CD1c-positive myeloid dendritic cell (primary cell): ENCODE results near the gene MBD1.
"Not testable (repeated sequence)": the region's sequence is repeated elsewhere in the genome, so short reads cannot be mapped to it uniquely, and the experiment has no call there.

Source experiments
- DNase-seq: peaks from one replicate; pipeline ENCODE4 v3.0.0-alpha.2; 2016; ENCODE audit errors: extremely low spot score

Gene MBD1, protein sequence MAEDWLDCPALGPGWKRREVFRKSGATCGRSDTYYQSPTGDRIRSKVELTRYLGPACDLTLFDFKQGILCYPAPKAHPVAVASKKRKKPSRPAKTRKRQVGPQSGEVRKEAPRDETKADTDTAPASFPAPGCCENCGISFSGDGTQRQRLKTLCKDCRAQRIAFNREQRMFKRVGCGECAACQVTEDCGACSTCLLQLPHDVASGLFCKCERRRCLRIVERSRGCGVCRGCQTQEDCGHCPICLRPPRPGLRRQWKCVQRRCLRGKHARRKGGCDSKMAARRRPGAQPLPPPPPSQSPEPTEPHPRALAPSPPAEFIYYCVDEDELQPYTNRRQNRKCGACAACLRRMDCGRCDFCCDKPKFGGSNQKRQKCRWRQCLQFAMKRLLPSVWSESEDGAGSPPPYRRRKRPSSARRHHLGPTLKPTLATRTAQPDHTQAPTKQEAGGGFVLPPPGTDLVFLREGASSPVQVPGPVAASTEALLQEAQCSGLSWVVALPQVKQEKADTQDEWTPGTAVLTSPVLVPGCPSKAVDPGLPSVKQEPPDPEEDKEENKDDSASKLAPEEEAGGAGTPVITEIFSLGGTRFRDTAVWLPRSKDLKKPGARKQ

DNA sequence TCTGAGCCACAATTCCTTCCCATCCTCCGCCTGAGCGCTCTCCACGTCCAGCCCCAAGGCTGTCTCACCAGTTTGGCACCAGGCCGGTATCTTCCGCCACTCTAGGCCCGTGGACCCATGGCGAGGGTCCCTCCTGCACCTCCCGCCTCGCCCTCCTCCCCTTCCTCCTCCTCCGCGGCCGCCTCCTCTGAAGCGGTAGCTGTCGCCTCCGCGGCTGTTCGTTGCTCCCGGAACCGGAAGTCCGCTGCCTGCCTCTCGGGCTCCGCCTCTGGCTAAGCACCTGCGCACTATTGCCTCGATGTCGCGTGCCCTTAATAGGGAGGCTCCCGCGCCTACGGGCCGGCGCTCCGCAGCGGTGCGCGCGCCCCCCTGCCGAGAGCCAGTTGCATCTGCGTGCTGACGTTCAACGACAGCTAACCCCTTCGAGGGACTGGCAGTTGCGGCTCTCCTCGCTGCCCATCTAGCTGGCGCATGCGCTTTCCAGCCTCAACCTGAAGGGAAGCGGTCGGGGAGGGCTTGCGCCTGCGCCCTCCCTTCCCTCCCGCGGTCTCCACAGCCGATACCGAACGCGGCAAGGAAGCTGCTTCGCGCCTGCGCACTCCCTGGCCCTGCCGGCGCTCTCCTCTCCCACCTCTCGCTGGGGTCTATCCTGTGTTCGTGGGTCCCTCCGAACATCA is at the start of gene MBD1:
Gene MBD1, minus strand, starts transcription at position 229 of the 677 bp plus-strand sequence. CDS start 1,531 bp downstream, outside the sequence.
- peak; percentile 98 for DNase-seq

DNA sequence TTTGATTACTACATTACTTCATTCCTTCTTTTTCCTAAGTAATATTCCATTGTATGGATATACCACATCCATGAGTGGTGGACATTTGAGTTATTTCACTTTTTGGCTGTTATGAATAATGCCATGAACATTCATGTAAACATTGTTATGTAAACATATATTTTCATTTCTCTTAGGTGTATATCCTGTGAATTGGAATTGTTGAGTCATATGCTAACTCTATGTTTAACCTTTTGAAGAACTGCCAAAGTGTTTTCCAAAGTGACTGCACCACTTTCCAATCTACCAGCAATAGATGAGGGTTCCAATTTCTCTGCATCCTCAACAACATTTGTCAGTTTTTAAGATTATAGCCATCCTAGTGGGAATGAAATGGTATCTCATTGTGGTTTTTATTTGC is 48.9 kb upstream of the MBD1 start:
- no peak for DNase-seq

DNA sequence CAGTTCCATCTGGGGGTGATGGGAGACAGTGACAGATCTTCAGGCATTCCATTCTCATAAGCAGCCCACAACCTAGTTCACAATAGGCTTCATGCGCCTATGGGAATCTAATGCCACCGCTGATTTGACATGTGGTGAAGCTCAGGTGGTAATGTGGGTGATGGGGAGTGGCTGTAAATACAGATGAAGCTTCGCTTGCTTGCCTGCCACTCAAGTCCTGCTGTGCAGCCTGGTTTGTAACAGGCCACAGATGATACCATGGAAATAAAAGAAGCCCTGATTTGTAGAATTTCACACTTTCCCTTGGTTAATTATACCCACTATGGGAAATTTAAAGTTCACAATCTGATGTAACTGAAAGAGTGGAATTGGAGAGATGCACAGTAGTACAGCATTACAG is 46.7 kb upstream of the MBD1 start:
- DNase-seq: no peak

DNA sequence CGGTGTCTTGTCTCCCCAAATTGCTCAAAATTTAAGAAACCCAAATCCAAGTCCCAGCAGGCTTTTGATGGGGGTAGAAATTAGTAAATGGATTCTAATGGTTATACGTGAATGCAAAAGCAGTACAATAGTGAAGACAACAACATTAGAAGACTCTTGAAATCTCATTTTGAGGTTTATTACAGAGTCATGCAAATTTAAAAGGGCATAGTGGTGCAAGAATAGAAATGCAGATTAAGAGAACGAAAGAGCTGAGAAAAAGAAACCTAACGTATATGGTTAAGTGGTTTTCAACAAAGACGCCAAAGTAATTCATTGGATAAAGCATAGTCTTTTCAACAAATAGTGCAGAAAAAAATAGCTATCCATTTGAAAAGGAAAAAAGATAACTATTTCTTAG is 39.4 kb upstream of the MBD1 start:
- no peak for DNase-seq

DNA sequence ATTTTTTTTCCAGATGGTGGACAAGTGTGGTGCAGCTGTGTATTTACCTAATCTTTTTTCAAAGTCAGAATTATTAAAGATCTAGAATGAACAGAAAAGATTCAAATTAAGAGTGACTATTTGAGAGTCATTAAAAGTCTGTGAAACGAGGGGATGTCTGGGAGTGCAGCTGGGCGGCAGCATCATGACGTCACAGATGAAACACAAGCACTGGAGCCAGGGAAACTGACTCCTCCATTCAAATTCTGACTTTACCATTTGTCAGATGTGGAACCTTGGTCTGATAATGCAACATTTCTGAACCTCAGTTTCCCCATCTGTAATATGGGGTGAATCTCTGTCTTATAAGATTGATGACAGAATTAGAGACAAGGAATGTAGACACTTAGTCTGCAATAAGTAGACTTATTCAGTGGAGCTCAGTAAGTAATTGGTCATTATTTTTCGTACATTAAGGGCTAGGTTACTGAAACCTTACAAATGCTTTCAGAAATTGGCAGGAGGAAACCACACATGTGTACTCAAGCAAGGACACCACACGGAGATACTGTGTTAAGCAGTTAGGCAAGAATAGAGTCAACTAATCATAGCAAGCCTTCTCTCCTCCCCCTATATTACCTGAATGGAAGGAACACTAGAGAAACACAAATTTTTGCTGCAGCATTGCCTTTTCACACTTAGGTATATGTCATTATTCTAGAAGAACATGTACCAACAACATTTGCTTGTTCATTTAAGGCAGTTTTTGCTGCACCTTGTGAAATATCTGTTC is 34.0 kb upstream of the MBD1 start:
- DNase-seq: no peak

DNA sequence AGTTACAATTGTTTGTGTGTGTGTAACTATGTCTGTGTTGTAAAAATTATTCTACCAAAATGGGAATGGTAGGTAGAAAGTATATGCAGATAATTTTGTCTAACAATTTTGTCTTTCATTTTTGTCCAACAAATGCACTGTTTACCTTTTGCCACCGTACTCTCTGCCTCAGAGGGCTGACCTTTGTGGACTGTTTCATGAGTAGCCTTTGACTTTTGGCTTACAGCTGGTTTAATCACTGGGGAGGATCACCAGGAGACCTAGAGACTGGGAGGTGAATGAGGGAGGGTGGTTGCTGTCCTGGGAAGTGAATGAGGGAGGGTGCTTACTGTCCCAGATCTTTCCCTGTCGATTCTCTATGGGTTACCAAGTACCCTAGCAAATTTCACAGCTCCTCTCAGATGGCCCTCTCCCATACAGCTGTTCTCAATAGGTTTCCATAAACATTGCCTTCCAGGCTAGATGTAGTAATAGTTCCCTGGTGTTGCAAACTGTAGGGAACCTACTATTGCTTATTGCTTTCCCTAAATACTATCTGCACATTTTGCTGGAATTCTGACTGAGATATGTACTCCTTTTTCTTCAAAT is 32.6 kb upstream of the MBD1 start:
- DNase-seq: no peak

DNA sequence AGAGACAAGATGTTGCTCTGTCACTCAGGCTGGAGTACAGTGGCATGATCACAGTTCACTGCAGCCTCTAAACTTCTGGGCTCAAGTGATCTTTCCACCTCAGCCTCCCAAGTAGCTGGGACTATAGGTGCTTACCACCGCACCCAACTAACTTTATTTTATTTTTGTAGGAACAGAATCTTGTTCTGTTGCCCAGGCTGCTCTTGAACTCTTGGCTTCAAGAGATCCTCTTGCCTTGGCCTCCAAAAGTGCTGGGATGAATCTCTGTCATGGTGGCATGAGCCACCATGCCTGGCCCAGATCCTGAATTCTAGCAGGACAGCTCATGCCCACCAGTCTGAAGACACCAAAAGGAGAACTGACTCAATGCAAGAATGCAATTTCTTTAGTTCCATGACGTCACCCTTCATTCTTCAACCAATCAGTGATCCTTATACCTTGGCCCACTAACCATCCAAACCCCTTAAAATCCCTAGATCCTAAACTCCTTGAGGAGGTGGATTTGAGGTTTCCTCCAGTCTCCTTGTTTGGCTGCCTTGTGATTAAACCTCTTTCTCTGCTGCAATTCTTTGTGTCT is 31.8 kb upstream of the MBD1 start:
- peak; percentile 35 for DNase-seq

DNA sequence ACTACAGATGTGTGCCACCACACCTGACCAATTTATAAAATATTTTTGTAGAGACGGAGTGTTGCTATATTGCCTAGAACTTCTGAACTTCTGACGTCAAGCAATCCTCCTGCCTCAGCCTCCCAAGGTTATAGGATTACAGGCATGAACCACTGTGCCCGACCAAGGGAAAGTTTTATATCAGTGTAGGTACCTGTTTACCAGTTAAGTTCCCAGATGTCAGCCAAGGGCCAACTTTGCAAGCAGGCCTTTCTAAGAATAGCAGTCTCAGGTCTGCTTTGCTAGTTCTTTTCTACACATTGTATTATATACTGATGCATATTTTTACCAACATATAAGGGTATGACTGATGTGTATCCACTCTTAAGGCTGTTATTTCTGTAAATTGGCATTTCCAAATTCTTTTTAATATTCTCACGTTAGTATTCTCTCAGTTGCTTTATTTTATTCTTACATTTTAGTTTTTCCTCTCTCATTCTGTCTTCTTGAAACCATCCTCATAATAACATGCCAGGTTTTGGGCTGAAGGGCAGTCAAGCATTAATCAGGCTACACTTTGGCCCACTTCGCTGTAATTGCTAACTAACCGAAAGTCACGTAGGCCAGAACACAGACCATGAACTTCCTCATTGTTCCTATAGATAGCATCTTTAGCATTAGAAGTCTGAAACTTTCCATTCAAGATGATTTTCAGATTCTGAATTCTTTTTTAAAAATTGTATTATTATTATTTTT is 31.1 kb upstream of the MBD1 start:
- no peak for DNase-seq

DNA sequence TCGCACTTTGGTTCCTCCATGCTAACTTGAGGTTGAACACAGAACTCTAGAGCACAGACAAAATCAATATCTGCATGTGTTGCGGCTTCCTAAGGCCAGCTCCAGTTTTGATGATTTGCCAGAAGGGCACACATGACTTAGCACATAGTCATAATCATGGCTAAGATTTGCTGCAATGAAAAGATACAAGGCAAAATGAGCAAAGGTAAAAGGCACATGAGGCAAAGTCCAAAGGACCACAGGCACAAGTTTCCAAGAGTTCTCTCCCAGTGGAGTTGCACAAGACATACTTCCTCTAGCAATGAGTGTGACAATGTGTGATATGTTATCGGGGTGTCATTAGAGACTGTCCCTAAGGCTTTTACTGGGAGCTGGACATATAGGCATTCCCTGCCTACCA is 30.3 kb upstream of the MBD1 start:
- no peak for DNase-seq

DNA sequence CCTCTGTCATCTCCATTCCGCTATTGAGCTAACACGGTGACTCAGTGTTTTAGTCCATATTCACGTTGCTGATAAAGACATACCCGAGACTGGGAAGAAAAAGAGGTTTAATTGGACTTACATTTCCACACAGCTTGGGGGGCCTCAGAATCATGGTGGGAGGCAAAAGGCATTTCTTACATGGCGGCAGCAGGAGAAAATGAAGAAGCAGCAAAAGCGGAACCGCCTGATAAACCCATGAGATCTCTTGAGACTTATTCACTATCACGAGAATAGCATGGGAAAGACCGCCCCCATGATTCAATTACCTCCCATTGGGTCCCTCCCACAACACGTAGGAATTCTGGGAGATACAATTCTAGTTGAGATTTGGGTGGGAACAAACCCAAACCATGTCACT is 28.8 kb upstream of the MBD1 start:
- no peak for DNase-seq

DNA sequence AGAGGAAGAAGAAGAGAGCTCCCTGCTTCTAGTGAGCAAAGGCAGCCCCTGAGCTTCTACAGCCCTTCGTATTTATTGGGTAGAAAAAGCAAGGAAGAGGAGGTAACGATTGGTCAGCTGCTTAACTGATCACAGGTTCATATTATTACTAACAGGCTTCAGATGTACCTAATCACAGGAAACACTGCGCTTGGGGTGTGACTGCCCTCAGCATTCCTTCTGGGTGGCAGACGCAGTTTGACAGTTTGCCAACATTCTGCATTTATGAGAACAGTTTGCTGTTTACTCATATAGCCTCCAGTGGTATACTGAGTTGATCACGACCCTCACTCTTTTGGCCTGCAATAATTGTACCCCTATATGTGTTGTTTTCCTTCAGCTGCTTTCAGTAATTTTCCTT is 27.5 kb upstream of the MBD1 start:
- DNase-seq: not testable (repeated sequence)

DNA sequence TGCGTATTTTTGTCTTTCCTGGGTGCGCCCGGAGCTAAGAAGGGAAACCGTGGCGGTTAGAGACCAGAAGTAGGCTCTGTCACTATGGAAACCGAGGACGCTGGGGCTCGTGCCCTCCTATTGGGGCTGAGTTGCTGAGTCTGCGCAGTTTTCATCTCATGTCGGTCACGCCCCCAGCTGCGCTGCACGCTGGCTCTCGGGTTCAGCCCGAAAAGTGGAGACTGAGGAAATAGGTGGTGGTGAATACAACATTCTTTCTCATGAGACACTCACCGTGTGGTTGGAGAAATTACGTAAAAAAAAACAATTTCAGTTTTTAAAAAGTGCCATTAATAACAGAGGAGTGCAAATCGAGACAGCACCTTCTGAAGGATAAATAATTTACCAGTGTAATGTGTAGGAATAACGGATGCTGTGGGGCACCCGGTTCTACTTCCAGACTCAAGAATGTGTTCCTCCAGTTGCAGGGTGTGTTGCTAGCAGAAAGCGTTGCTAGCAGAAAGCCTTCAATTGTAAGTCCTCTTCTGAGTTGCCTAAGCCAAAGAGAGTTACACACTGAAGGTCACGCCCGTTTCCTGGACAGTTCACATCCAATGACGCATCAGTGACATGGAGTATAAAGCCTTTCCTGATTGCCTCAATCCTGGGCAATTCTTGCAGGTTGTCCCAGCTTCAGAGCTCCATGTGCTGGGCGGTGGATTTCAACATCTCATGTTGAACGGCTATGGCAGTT is 26.6 kb upstream of the MBD1 start:
- DNase-seq: peak; percentile 98

DNA sequence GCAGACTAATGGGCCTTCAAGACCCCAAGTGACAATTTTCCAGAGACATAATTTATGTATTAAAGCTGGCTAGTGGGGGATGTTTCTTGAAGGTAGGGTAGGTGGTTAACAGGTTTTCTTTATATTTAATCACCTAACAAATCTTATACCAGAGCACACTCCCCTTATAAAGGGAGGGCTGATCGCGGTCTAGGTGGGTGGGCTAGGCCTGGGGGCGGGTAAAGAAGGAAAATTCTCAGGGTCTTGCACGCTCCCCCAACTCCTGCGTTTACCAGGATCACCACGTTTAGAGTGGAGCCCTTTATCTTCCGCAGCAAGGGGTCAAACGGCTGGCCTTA is 26.0 kb upstream of the MBD1 start:
- DNase-seq: no peak

DNA sequence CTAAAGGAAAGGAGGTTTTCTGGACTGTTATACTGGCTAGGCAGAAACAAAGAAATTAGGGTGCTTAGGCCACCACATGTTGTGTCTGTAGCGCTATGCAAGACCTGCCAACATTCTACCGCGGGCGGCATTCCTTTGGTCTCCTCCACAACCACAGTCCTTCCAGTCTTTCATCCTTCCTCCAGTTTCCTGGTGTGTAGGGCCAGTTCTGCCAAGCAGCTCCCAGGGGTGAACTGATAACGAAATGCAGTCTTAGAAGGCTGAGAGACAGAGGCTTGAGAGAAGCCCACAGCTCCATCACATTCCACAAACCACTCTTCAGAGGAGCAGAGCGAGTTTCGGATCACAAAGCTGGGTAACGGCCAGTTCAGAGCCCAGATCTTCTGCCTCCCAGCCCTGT is 25.6 kb upstream of the MBD1 start:
- no peak for DNase-seq

DNA sequence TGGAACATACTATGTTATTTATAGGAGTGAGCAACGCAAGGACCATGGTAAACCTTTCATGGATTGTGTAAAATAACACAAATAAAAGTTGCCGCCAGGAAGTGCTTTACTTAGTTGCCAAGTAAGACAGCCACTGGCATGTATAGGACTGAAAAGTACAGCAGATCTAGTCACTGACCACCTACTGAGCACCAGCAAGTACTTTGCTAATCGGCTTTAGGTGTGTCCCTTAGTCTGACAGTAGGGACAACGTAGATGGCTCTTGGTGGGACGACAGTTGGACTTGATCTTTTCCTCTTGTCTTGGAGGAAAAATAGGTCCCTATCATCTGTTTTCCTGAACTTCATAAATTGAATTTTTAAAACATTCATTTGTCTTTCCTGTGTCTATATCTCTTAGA is 19.8 kb upstream of the MBD1 start:
- DNase-seq: no peak

DNA sequence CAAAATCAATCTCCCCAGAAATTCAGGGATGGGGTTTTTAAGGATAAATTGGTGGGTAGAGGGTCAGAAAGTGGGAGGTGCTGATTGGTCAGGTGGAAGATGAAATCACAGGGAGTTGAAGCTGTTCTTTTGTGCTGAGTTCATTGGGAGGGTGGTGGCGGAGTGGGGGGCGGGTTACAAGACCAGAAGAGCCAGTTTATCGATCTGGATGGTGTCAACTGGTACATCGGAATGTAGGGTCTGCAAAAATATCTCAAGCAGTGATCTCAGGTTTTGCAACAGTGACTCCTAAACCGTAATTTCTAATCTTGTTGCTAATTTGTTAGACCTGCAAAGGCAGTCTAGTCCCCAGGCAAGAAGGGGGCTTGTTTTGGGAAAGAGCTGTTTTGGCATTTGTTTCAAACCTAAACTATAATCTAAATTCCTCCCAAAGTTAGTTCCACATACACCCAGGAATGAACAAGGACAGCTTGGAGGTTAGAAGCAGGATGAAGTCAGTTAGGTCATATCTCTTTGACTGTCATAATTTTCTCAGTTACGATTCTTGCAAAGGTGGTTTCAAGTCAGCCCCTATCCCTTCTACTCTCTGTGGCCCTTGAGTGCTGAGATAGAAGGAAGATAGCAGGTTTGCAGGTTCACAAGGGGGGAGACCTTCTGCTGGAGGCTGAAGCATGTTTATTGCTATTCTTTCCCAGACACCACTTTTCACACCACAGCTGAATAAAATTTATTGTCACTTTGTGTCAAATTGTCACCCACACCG is 18.5 kb upstream of the MBD1 start:
- no peak for DNase-seq

DNA sequence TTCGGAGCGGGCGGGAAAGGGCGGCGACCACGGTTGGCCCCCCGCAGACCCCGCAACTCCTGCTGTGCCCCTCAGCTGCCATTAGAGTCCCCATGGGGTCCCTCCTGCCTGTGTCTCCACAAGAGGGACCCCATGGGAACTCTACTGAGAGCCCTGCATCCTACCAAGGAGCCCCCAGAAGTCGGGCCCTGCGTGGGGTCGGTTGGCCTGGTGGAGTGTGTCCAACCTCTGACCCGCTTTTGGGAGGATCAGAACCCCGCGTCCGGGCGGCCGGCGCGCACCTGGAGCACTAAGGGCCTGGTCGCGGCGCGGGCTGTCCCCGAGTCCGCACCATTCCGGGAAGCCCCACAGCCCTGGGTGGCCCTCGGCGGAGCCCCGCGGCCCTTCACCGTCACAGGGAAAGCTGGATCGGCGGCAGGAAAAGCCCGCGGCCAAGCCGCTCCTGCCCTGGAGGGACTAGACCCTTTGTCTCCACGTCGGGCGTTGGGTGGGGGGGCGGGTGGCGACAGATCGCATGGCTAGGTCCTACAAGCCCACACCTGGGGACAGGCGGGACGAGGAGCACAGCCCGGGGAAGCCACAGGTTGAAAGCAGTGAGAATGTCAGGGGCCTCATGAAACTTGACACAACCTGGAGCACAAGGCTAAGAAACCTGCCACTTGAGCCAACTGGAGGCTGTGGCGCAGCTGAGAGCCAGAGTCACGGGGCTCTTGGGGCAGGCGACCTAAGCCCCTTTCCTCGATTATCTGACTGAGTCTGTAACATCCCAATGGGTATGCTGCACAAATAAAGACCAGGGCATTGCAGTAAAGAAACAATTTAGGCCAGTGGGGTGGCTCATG is 17.3 kb upstream of the MBD1 start:
- DNase-seq: no peak

DNA sequence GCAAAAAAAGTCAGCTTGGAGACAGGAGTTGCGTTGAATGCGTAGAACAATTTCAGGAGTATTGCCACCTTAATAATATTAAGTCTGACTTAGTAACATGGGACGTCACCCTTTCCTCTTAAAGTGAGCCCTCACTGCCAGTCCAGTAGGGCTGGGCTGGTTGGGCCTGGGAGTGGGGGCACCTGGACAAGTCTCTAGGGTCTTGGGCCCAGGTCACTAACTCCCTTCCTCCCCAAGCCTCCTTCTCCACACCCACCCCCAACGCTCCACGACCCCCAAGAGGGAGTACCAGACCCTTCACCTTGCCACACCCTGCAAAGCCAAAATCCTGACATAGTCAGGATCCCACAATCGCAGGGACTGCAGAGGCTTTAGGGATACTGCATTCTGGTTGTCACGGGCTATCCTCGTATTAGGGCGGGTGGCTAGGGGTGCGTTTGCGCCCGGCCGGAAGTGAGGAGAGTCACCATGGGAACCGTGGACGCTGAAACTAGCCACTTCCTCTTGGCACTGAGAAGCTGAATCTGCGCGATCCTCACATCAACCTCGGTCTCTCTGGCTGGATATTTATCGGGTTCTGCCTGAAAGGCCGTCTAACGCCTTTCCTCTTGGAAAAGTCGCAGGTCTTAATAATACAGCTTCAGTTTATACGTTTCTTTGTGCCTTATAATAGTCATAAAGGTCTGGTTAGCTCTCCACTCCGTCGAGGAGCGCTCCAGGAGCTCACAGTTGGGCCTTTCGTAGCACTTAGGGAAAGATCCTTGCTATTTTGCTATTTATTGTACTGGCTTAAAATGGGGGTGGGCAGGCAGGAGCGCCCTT is 16.5 kb upstream of the MBD1 start:
- peak; percentile 95 for DNase-seq
